HEK293 (cell line): Measurements from ENCODE around the gene WWTR1.

ENCODE experiments used
- CTCF ChIA-PET: fragments of 350-600 bp; formaldehyde crosslinking; extraction: SDS; loops from one replicate; lab custom pipeline; 2021; ENCODE audit warnings: antibody characterized with exemption; lab: Yijun Ruan, JAX
- POLR2A ChIA-PET: fragments of 300-600 bp; formaldehyde crosslinking; extraction: SDS; loops from one replicate; lab custom pipeline; 2020; ENCODE audit warnings: antibody characterized with exemption, inconsistent platforms; lab: Yijun Ruan, JAX
- H3K27ac ChIP-seq: fragments of 200-500 bp; sonication (Bioruptor generic); 2 replicates; pipeline ENCODE4 v1.5.1; 2014; ENCODE audit warnings: low read depth, low read length, control low read depth, inconsistent platforms; ENCODE audit errors: extremely low read depth
- H3K36me3 ChIP-seq, 2 experiments: fragments of 200-500 bp in 1 of 2; sonication (Bioruptor generic) in 1 of 2; 1 replicate in 1 of 2; 2 replicates in 1 of 2; pipeline ENCODE4 v1.5.1; 2014 to 2017; ENCODE audit warnings: inconsistent platforms in 2 of 2, low read length in 2 of 2; ENCODE audit not compliant: control insufficient read depth in 2 of 2, insufficient read depth in 1 of 2
- H3K4me1 ChIP-seq: fragments of 200-500 bp; sonication (Bioruptor generic); 2 replicates; pipeline ENCODE4 v1.5.1; 2014; ENCODE audit warnings: mild to moderate bottlenecking, low read length, inconsistent platforms; ENCODE audit not compliant: control insufficient read depth, insufficient read depth
- H3K4me3 ChIP-seq: 2 replicates; pipeline ENCODE4 v1.5.1; 2011; ENCODE audit warnings: low read depth, mild to moderate bottlenecking, control low read depth, low read length, moderate library complexity
- H3K9me3 ChIP-seq: fragments of 200-500 bp; sonication (Bioruptor generic); 2 replicates; pipeline ENCODE4 v1.5.1; 2014; ENCODE audit warnings: low read depth, low read length, inconsistent platforms; ENCODE audit not compliant: control insufficient read depth, insufficient read depth
- GLIS1 ChIP-seq: fragments of 450-650 bp; formaldehyde crosslinking; IDR thresholded peaks from 2 replicates; pipeline ENCODE4 v1.5.1; 2016; ENCODE audit warnings: missing biosample characterization, missing genetic modification characterization
- KLF16 ChIP-seq: fragments of 450-650 bp; formaldehyde crosslinking; IDR thresholded peaks from 2 replicates; pipeline ENCODE4 v1.5.1; 2017; ENCODE audit warnings: missing biosample characterization, missing genetic modification characterization
- KLF9 ChIP-seq: fragments of 450-650 bp; formaldehyde crosslinking; IDR thresholded peaks from 2 replicates; pipeline ENCODE4 v1.5.1; 2016; ENCODE audit warnings: missing biosample characterization, missing genetic modification characterization, low read depth
- SP3 ChIP-seq: fragments of 450-650 bp; formaldehyde crosslinking; IDR thresholded peaks from 2 replicates; pipeline ENCODE4 v1.5.1; 2016; ENCODE audit warnings: missing biosample characterization, missing genetic modification characterization
- YY2 ChIP-seq: fragments of 450-650 bp; formaldehyde crosslinking; IDR thresholded peaks from 2 replicates; pipeline ENCODE4 v1.5.1; 2016; ENCODE audit warnings: missing biosample characterization, missing genetic modification characterization
- ZBTB1 ChIP-seq: fragments of 450-650 bp; formaldehyde crosslinking; IDR thresholded peaks from 2 replicates; pipeline ENCODE4 v1.5.1; 2016; ENCODE audit warnings: missing biosample characterization, missing genetic modification characterization
- ZBTB7A ChIP-seq: fragments of 450-650 bp; formaldehyde crosslinking; IDR thresholded peaks from 2 replicates; pipeline ENCODE4 v1.5.1; 2016; ENCODE audit warnings: low read depth, missing biosample characterization, missing genetic modification characterization
- ZFP37 ChIP-seq: fragments of 450-650 bp; formaldehyde crosslinking; IDR thresholded peaks from 2 replicates; pipeline ENCODE4 v1.5.1; 2016; ENCODE audit warnings: missing biosample characterization, missing genetic modification characterization
- ZNF133 ChIP-seq: fragments of 450-650 bp; formaldehyde crosslinking; IDR thresholded peaks from 2 replicates; pipeline ENCODE4 v1.5.1; 2016; ENCODE audit warnings: missing biosample characterization, missing genetic modification characterization
- ZNF138 ChIP-seq: fragments of 450-650 bp; formaldehyde crosslinking; IDR thresholded peaks from 2 replicates; pipeline ENCODE4 v1.5.1; 2016; ENCODE audit warnings: missing biosample characterization, missing genetic modification characterization, borderline replicate concordance
- ZNF146 ChIP-seq: fragments of 450-650 bp; formaldehyde crosslinking; IDR thresholded peaks from 2 replicates; pipeline ENCODE4 v1.5.1; 2016; ENCODE audit warnings: missing biosample characterization, missing genetic modification characterization
- ZNF24 ChIP-seq: fragments of 450-650 bp; formaldehyde crosslinking; IDR thresholded peaks from 2 replicates; pipeline ENCODE4 v1.5.1; 2016; ENCODE audit warnings: missing biosample characterization, missing genetic modification characterization
- ZNF341 ChIP-seq: fragments of 450-650 bp; formaldehyde crosslinking; IDR thresholded peaks from 2 replicates; pipeline ENCODE4; 2016; ENCODE audit warnings: low read depth, missing biosample characterization, missing genetic modification characterization
- ZNF48 ChIP-seq: fragments of 450-650 bp; formaldehyde crosslinking; IDR thresholded peaks from 2 replicates; pipeline ENCODE4 v1.5.1; 2016; ENCODE audit warnings: missing biosample characterization, missing genetic modification characterization
- ZNF548 ChIP-seq: fragments of 450-650 bp; formaldehyde crosslinking; IDR thresholded peaks from 2 replicates; pipeline ENCODE4 v1.5.1; 2016; ENCODE audit warnings: missing biosample characterization, missing genetic modification characterization
- ZNF549 ChIP-seq: fragments of 450-650 bp; IDR thresholded peaks from 2 replicates; pipeline ENCODE4 v1.5.1; 2018; ENCODE audit warnings: missing biosample characterization, missing genetic modification characterization, mild to moderate bottlenecking, inconsistent platforms, moderate library complexity
- ZNF558 ChIP-seq: fragments of 450-650 bp; formaldehyde crosslinking; IDR thresholded peaks from 2 replicates; pipeline ENCODE4 v1.5.1; 2016; ENCODE audit warnings: missing biosample characterization, missing genetic modification characterization
- ZNF560 ChIP-seq: fragments of 450-650 bp; formaldehyde crosslinking; IDR thresholded peaks from 2 replicates; pipeline ENCODE4 v1.5.1; 2017; ENCODE audit warnings: missing biosample characterization, missing genetic modification characterization, borderline replicate concordance
- ZNF585B ChIP-seq: fragments of 450-650 bp; formaldehyde crosslinking; IDR thresholded peaks from 2 replicates; pipeline ENCODE4 v1.5.1; 2016; ENCODE audit warnings: missing biosample characterization, missing genetic modification characterization
- ZNF624 ChIP-seq: fragments of 450-650 bp; formaldehyde crosslinking; IDR thresholded peaks from 2 replicates; pipeline ENCODE4 v1.5.1; 2017; ENCODE audit warnings: missing biosample characterization, missing genetic modification characterization
- ZNF791 ChIP-seq: fragments of 450-650 bp; formaldehyde crosslinking; IDR thresholded peaks from 2 replicates; pipeline ENCODE4 v1.5.1; 2016; ENCODE audit warnings: missing biosample characterization, missing genetic modification characterization
- ZSCAN23 ChIP-seq: fragments of 450-650 bp; formaldehyde crosslinking; IDR thresholded peaks from 2 replicates; pipeline ENCODE4 v1.5.1; 2016; ENCODE audit warnings: missing biosample characterization, missing genetic modification characterization
- ZSCAN30 ChIP-seq: fragments of 450-650 bp; IDR thresholded peaks from 2 replicates; pipeline ENCODE4 v1.5.1; 2018; ENCODE audit warnings: missing biosample characterization, mild to moderate bottlenecking, missing genetic modification characterization, moderate library complexity
- ZSCAN5A ChIP-seq: fragments of 450-650 bp; formaldehyde crosslinking; IDR thresholded peaks from 2 replicates; pipeline ENCODE4 v1.5.1; 2016; ENCODE audit warnings: missing biosample characterization, missing genetic modification characterization
- TF ChIP-seq, protein P1 (sequence below): fragments of 450-650 bp; formaldehyde crosslinking; IDR thresholded peaks from 2 replicates; pipeline ENCODE4 v1.5.1; 2017; ENCODE audit warnings: missing biosample characterization, missing genetic modification characterization
- TF ChIP-seq, protein P2 (sequence below): IDR thresholded peaks from 2 replicates; pipeline ENCODE4 v1.6.1; 2011; ENCODE audit warnings: mild to moderate bottlenecking, low read depth, low read length, borderline replicate concordance
- TF ChIP-seq, protein P3 (sequence below): fragments of 450-650 bp; formaldehyde crosslinking; IDR thresholded peaks from 2 replicates; pipeline ENCODE4 v1.5.1; 2016; ENCODE audit warnings: missing biosample characterization, missing genetic modification characterization, low read depth
- TF ChIP-seq, protein P4 (sequence below): fragments of 450-650 bp; formaldehyde crosslinking; IDR thresholded peaks from 2 replicates; pipeline ENCODE4 v1.5.1; 2016; ENCODE audit warnings: missing biosample characterization, missing genetic modification characterization
- TF ChIP-seq, protein P5 (sequence below): fragments of 450-650 bp; formaldehyde crosslinking; IDR thresholded peaks from 2 replicates; pipeline ENCODE4; 2016; ENCODE audit warnings: missing biosample characterization, missing genetic modification characterization

The WWTR1 gene

DNA sequence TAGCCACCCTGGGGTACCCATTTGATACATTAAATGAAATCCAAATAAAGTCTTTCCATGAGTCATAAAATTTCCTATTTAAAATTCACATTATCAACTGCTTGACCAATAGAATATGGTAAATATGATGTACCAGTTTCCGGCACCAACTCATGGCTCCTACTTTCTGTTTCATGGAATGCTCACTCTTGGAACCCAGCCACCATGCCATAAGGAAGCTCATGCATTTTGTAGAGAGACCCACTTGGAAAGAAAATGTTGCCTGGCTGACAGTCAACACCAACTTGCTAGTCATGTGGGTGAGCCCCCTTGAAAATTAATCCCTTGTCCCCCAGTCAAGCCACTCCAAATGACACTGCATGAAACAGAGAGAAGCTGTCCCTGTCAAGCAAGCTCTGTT, 57.2 kb downstream of the WWTR1 start:
- Histone ChIP-seq H3K4me1 (0 out of 2 replicates have a peak, but pooled peaks cover 2% of the 10 kb centered on the region), H3K4me3 (no peak overlapping the region), H3K9me3 (no peaks in the 10 kb centered on the region), H3K36me3 (no peaks in the 10 kb centered on the region; a peak in 1 of 3 replicates), H3K27ac (no peak overlapping the region)
- POLR2A ChIA-PET, result no interaction called here
- CTCF ChIA-PET, result no interaction called here
- TF ChIP-seq ZNF560 (tag by site-specific recombination) (no peak), ZNF585B (tag by site-specific recombination) (no peak), ZNF341 (tag by site-specific recombination) (no peak), ZBTB7A (tag by site-specific recombination) (no peak), SP3 (no peak), ZNF549 (tag by site-specific recombination) (no peak), ZNF558 (tag by site-specific recombination) (no peak), ZNF24 (tag by site-specific recombination) (no peak), GLIS1 (tag by site-specific recombination) (no peak), ZNF624 (tag by site-specific recombination) (no peak), ZNF138 (tag by site-specific recombination) (no peak), ZNF146 (tag by site-specific recombination) (no peak), ZFP37 (tag by site-specific recombination) (no peak), ZSCAN5A (tag by site-specific recombination) (no peak)
- TF ChIP-seq, protein P1, sequence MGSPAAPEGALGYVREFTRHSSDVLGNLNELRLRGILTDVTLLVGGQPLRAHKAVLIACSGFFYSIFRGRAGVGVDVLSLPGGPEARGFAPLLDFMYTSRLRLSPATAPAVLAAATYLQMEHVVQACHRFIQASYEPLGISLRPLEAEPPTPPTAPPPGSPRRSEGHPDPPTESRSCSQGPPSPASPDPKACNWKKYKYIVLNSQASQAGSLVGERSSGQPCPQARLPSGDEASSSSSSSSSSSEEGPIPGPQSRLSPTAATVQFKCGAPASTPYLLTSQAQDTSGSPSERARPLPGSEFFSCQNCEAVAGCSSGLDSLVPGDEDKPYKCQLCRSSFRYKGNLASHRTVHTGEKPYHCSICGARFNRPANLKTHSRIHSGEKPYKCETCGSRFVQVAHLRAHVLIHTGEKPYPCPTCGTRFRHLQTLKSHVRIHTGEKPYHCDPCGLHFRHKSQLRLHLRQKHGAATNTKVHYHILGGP, result no peak
- TF ChIP-seq, protein P2, sequence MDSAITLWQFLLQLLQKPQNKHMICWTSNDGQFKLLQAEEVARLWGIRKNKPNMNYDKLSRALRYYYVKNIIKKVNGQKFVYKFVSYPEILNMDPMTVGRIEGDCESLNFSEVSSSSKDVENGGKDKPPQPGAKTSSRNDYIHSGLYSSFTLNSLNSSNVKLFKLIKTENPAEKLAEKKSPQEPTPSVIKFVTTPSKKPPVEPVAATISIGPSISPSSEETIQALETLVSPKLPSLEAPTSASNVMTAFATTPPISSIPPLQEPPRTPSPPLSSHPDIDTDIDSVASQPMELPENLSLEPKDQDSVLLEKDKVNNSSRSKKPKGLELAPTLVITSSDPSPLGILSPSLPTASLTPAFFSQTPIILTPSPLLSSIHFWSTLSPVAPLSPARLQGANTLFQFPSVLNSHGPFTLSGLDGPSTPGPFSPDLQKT, result no peak
- TF ChIP-seq, protein P3, sequence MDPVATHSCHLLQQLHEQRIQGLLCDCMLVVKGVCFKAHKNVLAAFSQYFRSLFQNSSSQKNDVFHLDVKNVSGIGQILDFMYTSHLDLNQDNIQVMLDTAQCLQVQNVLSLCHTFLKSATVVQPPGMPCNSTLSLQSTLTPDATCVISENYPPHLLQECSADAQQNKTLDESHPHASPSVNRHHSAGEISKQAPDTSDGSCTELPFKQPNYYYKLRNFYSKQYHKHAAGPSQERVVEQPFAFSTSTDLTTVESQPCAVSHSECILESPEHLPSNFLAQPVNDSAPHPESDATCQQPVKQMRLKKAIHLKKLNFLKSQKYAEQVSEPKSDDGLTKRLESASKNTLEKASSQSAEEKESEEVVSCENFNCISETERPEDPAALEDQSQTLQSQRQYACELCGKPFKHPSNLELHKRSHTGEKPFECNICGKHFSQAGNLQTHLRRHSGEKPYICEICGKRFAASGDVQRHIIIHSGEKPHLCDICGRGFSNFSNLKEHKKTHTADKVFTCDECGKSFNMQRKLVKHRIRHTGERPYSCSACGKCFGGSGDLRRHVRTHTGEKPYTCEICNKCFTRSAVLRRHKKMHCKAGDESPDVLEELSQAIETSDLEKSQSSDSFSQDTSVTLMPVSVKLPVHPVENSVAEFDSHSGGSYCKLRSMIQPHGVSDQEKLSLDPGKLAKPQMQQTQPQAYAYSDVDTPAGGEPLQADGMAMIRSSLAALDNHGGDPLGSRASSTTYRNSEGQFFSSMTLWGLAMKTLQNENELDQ (tag by site-specific recombination), result no peak

- CTCF ChIA-PET, result interaction anchor here (0.5 to 0.7 kb wide), 2 partner anchors 172 to 454 kb away, joined by 3 read pairs; no protein-coding TSS in a partner anchor
- Histone ChIP-seq H3K27ac (no peak overlapping the region), H3K4me3 (no peak overlapping the region), H3K36me3 (no peaks in the 10 kb centered on the region; a peak in 1 of 3 replicates), H3K9me3 (no peaks in the 10 kb centered on the region), H3K4me1 (0 out of 2 replicates have a peak, but pooled peaks cover 2% of the 10 kb centered on the region)
- POLR2A ChIA-PET, result no interaction called here
- TF ChIP-seq ZNF133 (tag by site-specific recombination) (no peak), KLF9 (tag by site-specific recombination) (no peak), ZNF548 (no peak), ZSCAN30 (tag by site-specific recombination) (no peak), ZBTB1 (tag by site-specific recombination) (no peak), YY2 (no peak), ZNF560 (tag by site-specific recombination) (no peak), KLF16 (tag by site-specific recombination) (no peak), ZNF48 (no peak), ZNF791 (no peak), ZSCAN23 (tag by site-specific recombination) (no peak)
- TF ChIP-seq, protein P4, sequence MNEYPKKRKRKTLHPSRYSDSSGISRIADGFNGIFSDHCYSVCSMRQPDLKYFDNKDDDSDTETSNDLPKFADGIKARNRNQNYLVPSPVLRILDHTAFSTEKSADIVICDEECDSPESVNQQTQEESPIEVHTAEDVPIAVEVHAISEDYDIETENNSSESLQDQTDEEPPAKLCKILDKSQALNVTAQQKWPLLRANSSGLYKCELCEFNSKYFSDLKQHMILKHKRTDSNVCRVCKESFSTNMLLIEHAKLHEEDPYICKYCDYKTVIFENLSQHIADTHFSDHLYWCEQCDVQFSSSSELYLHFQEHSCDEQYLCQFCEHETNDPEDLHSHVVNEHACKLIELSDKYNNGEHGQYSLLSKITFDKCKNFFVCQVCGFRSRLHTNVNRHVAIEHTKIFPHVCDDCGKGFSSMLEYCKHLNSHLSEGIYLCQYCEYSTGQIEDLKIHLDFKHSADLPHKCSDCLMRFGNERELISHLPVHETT (tag by site-specific recombination), result no peak
- TF ChIP-seq, protein P5, sequence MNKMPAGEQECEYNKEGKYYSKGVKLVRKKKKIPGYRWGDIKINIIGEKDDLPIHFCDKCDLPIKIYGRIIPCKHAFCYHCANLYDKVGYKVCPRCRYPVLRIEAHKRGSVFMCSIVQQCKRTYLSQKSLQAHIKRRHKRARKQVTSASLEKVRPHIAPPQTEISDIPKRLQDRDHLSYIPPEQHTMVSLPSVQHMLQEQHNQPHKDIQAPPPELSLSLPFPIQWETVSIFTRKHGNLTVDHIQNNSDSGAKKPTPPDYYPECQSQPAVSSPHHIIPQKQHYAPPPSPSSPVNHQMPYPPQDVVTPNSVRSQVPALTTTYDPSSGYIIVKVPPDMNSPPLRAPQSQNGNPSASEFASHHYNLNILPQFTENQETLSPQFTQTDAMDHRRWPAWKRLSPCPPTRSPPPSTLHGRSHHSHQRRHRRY, result no peak
Measured at GRCh38 chr3:149599236-149599635, 58.6 kb downstream of the WWTR1 start.
